OCI-LY7 (cell line): ENCODE data around the gene TSPAN13. TPM values are rescaled to one million over a fixed set of nuclear protein-coding genes. Genes with fewer than 3 reads are reported as not detected.
"Not testable (repeated sequence)": the region's sequence is repeated elsewhere in the genome, so short reads cannot be mapped to it uniquely, and the experiment has no call there.

Source experiments
- BruUV-seq: library from RNA; stranded (reverse); fragments of 400-500 nt; replicated peaks from 2 replicates; lab custom pipeline; 2021; lab: Mats Ljungman, UMichigan
- CTCF ChIA-PET: fragments of 300-600 bp; sonication (Branson Sonifier 250); formaldehyde crosslinking; loops from one replicate; lab custom pipeline; 2022; ENCODE audit warnings: antibody characterized with exemption; ENCODE audit not compliant: unreplicated experiment; lab: Charles Lee
- POLR2A ChIA-PET: fragments of 300-600 bp; sonication (Branson Sonifier 250); formaldehyde crosslinking; loops from one replicate; lab custom pipeline; 2022; ENCODE audit warnings: antibody characterized with exemption; lab: Charles Lee
- DNase-seq: peaks from one replicate; pipeline ENCODE4 v3.0.0-alpha.2; 2015; ENCODE audit warnings: low spot score
- H2AFZ ChIP-seq: fragments of 200-600 bp; sonication (generic), shearing (Covaris generic); 2 replicates; pipeline ENCODE4 v1.6.1; 2014; ENCODE audit warnings: mild to moderate bottlenecking, antibody characterized with exemption, low read length, moderate library complexity
- H3K27ac ChIP-seq: fragments of 200-600 bp; sonication (generic); 2 replicates; pipeline ENCODE4 v1.5.1; 2014; ENCODE audit warnings: mixed run types, low read depth, mild to moderate bottlenecking, moderate library complexity, low read length, inconsistent platforms; ENCODE audit not compliant: poor library complexity, severe bottlenecking
- H3K36me3 ChIP-seq: fragments of 200-600 bp; sonication (generic); 2 replicates; pipeline ENCODE4 v1.6.1; 2014; ENCODE audit warnings: mild to moderate bottlenecking, antibody characterized with exemption, low read length, moderate library complexity, mixed read lengths; ENCODE audit not compliant: insufficient read depth
- H3K4me1 ChIP-seq: fragments of 200-600 bp; sonication (generic); 2 replicates; pipeline ENCODE4 v1.5.1; 2014; ENCODE audit warnings: mild to moderate bottlenecking, low read length; ENCODE audit not compliant: insufficient read depth, poor library complexity, severe bottlenecking
- H3K4me2 ChIP-seq: fragments of 200-600 bp; sonication (generic); 2 replicates; pipeline ENCODE4 v1.6.1; 2014; ENCODE audit warnings: mild to moderate bottlenecking, low read length
- H3K4me3 ChIP-seq: fragments of 200-600 bp; sonication (generic); 2 replicates; pipeline ENCODE4 v1.5.1; 2014; ENCODE audit warnings: mild to moderate bottlenecking, low read depth, low read length; ENCODE audit not compliant: poor library complexity, severe bottlenecking
- H3K79me2 ChIP-seq: fragments of 200-600 bp; sonication (generic); 2 replicates; pipeline ENCODE4 v1.6.1; 2016; ENCODE audit warnings: low read depth, mild to moderate bottlenecking, low read length, moderate library complexity, mixed read lengths; ENCODE audit not compliant: insufficient read depth
- H3K9me2 ChIP-seq: fragments of 200-600 bp; sonication (generic); 2 replicates; pipeline ENCODE4 v1.6.1; 2016; ENCODE audit warnings: mild to moderate bottlenecking, low read length, mixed read lengths; ENCODE audit not compliant: insufficient read depth
- H3K9me3 ChIP-seq: fragments of 200-600 bp; sonication (generic); 2 replicates; pipeline ENCODE4 v1.6.1; 2014; ENCODE audit warnings: mild to moderate bottlenecking, mixed run types, low read length, mixed read lengths
- H4K20me1 ChIP-seq: fragments of 200-600 bp; sonication (generic); 2 replicates; pipeline ENCODE4 v1.6.1; 2014; ENCODE audit warnings: mild to moderate bottlenecking, antibody characterized with exemption, low read length, moderate library complexity, mixed read lengths; ENCODE audit not compliant: insufficient read depth
- CTCF ChIP-seq: fragments of 200-600 bp; sonication (generic); conservative IDR thresholded peaks from 2 replicates; pipeline ENCODE4 v1.5.1; 2014; ENCODE audit warnings: mild to moderate bottlenecking, antibody characterized with exemption, low read length, moderate library complexity, mixed read lengths
- EZH2phosphoT487 ChIP-seq: fragments of 200-600 bp; sonication (generic); IDR thresholded peaks from 2 replicates; pipeline ENCODE4 v1.6.1; 2018; ENCODE audit warnings: low read depth, borderline replicate concordance, mild to moderate bottlenecking, mixed run types, antibody characterized with exemption, low read length, moderate library complexity, mixed read lengths
- intact Hi-C: fragments of 100-400 bp; cut with micrococcal nuclease; formaldehyde crosslinking; loops from one replicate; pipeline ENCODE4 v1.10.0; 2022; ENCODE audit not compliant: unreplicated experiment
- total RNA-seq, 2 experiments: library from RNA; depleted of rRNA in 1 of 2; stranded (reverse); fragments of >200 nt in 1 of 2; shearing (Covaris generic) in 1 of 2; gene quantifications; 2 replicates each; pipeline ENCODE4 v1.2.3, GENCODE V29; 2014 to 2022

TSPAN13 gene
- total RNA-seq, 2 experiments from 2014 or later: 5.0 to 12.2 TPM

- DNase-seq: no peak
- Histone ChIP-seq H3K4me3 (no peak overlapping the region), H3K9me2 (no peaks in the 10 kb centered on the region), H3K36me3 (no peaks in the 10 kb centered on the region), H3K4me2 (no peak overlapping the region), H3K79me2 (no peaks in the 10 kb centered on the region), H3K27ac (no peak overlapping the region), H4K20me1 (no peaks in the 10 kb centered on the region), H3K4me1 (no peaks in the 10 kb centered on the region), H3K9me3 (no peaks in the 10 kb centered on the region), H2AFZ (no peak overlapping the region)
- ChIA-PET POLR2A (interaction anchor here (0.6 kb wide), 1 partner anchor 86 kb away, joined by 7 read pairs; no protein-coding TSS in a partner anchor), CTCF (no interaction called here)
- TF ChIP-seq EZH2phosphoT487: no peak
- no peak for TF ChIP-seq CTCF
- intact Hi-C loops: no loop called here
- BruUV-seq: no TSS peak
Measured at GRCh38 chr7:16764942-16765341, 11.4 kb downstream of the TSPAN13 start.

- Histone ChIP-seq H3K4me1 (no peaks in the 10 kb centered on the region), H3K4me3 (no peak overlapping the region), H3K4me2 (no peak overlapping the region), H3K36me3 (no peaks in the 10 kb centered on the region), H3K9me3 (no peaks in the 10 kb centered on the region), H4K20me1 (no peaks in the 10 kb centered on the region), H2AFZ (no peak overlapping the region), H3K79me2 (no peaks in the 10 kb centered on the region), H3K9me2 (no peaks in the 10 kb centered on the region), H3K27ac (no peak overlapping the region)
- ChIA-PET POLR2A (interaction anchor here (0.6 kb wide), 1 partner anchor 85 kb away, joined by 7 read pairs; no protein-coding TSS in a partner anchor), CTCF (no interaction called here)
- intact Hi-C loops: no loop called here
- BruUV-seq: no TSS peak
- DNase-seq: no peak
- TF ChIP-seq CTCF (no peak), EZH2phosphoT487 (no peak)
Measured at GRCh38 chr7:16765436-16765859, 11.9 kb downstream of the TSPAN13 start.

GRCh38 chr7:16769994-16770393 is 16.4 kb downstream of the TSPAN13 start:
- DNase-seq, H3K27ac ChIP-seq, H3K79me2 ChIP-seq: not testable (repeated sequence)

More at GRCh38 chr7:16769994-16770393, 16.4 kb downstream of the TSPAN13 start:
- intact Hi-C loops, H3K9me2 ChIP-seq, CTCF ChIA-PET, H3K4me3 ChIP-seq, H4K20me1 ChIP-seq, H3K4me2 ChIP-seq, H3K9me3 ChIP-seq, H3K36me3 ChIP-seq, H2AFZ ChIP-seq, BruUV-seq: not testable (repeated sequence)
- H3K4me1 ChIP-seq: peaks cover 12% of the 10 kb centered on the region
- POLR2A ChIA-PET: interaction anchor here (0.8 to 2.3 kb wide), 2 partner anchors 12 to 18 kb away, joined by 3 to 10 read pairs; no protein-coding TSS in a partner anchor
